ENCODE measurements around the gene BSDC1. TPM values are rescaled to one million over a fixed set of nuclear protein-coding genes. Genes with fewer than 3 reads are reported as not detected.

The BSDC1 gene
- total RNA-seq, 1 experiment from 2014 or later: 44.3 TPM

DNA sequence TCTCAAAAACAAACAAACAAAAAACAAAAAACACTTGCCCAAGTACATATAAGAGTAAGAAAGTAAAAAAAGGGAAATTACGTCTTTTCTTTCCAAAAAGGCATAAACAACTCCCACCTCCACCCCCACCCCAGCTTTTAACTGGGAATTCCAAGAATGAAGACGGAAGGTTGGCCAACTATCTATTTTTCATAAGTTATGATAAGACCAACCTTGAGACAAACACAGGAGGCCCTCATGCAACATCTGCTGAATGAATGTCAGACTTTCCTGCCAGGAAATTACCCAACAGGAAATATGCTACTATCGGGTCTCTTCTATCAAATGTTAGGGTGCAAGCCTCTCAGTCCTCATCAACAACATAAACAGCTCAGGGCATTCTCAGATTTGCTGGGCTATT is 1.9 kb downstream of the BSDC1 start (continued):
- TF ChIP-seq, protein P1, sequence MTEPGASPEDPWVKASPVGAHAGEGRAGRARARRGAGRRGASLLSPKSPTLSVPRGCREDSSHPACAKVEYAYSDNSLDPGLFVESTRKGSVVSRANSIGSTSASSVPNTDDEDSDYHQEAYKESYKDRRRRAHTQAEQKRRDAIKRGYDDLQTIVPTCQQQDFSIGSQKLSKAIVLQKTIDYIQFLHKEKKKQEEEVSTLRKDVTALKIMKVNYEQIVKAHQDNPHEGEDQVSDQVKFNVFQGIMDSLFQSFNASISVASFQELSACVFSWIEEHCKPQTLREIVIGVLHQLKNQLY (CRISPR knock-in tag; IDR thresholded peaks at IDR 0.05): no peak
- no peak for TF ChIP-seq MXD4 (CRISPR knock-in tag; IDR thresholded peaks at IDR 0.05; ENCODE audit: borderline replicate concordance)
- TF ChIP-seq SOX15 (CRISPR knock-in tag; IDR thresholded peaks at IDR 0.05): no peak
- no peak for TF ChIP-seq TEAD4 (CRISPR knock-in tag; IDR thresholded peaks at IDR 0.05)
- TF ChIP-seq, protein P2, sequence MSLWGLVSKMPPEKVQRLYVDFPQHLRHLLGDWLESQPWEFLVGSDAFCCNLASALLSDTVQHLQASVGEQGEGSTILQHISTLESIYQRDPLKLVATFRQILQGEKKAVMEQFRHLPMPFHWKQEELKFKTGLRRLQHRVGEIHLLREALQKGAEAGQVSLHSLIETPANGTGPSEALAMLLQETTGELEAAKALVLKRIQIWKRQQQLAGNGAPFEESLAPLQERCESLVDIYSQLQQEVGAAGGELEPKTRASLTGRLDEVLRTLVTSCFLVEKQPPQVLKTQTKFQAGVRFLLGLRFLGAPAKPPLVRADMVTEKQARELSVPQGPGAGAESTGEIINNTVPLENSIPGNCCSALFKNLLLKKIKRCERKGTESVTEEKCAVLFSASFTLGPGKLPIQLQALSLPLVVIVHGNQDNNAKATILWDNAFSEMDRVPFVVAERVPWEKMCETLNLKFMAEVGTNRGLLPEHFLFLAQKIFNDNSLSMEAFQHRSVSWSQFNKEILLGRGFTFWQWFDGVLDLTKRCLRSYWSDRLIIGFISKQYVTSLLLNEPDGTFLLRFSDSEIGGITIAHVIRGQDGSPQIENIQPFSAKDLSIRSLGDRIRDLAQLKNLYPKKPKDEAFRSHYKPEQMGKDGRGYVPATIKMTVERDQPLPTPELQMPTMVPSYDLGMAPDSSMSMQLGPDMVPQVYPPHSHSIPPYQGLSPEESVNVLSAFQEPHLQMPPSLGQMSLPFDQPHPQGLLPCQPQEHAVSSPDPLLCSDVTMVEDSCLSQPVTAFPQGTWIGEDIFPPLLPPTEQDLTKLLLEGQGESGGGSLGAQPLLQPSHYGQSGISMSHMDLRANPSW (CRISPR knock-in tag; conservative IDR thresholded peaks at IDR 0.05; ENCODE audit: low read depth): no peak

DNA sequence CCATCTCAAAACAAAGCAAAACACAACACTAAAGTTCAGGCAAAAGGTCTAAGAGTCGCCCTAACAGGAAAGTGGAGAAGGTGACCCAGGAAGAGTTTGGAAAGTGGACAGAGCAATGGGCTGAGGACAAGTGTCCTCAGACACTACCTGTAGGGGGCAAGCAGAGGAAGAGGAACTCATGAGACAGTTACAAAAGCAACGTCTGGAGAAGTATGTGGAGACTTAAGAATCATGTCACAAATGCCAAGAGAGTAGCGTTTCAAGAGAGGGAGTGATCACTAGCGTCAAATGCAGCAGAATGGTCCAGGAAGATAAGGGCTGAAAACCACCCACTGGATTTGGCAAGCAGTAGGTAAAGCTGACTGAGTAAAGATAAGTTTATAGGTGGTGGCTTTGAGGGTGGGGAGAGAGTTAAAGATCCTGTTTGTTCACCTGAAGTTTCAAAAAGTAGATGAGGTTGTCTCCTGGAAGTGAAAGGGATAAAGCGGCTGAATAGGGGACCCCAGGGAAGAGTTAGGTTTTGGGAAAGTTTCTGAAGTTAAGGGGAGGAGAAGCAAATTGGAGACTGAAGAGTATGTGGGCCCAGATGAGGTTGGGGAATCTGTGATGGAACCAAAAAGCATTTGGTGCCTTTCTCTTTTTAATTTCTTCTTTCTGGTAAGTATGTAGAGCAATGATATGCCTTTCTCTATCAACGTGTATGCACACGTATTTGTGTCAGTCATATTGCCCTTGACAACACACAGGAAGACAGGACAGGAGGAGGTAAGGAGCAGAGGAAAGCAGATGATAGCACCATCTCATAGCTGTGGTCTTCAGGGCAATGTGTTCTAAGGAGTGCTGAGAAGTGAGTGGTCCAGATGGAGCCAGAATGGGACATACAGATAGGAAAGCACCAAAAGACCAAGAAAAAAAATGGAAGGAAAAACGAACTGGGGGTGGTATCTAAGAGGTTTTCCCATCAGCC is 3.1 kb downstream of the BSDC1 start:
- ChIA-PET CTCF (no interaction called here), POLR2A (no interaction called here)
- H3K27me3 Mint-ChIP-seq (ENCODE audit: low read depth): no peaks in the 10 kb centered on the region
- H3K4me3 Mint-ChIP-seq: no peak overlapping the region
- H3K9me3 Mint-ChIP-seq: peaks cover 3% of the 10 kb centered on the region; the same call in 1 of the 2 replicates
- ATAC-seq (no peak), DNase-seq (ENCODE audit: low spot score) (no peak)
- H3K36me3 Mint-ChIP-seq: peaks cover 9% of the 10 kb centered on the region
- H3K4me1 Mint-ChIP-seq: peaks cover 12% of the 10 kb centered on the region
- H3K27ac Mint-ChIP-seq: no peak overlapping the region
- TF ChIP-seq MYBL2 (CRISPR knock-in tag; IDR thresholded peaks at IDR 0.05) (no peak), RORB (CRISPR knock-in tag; IDR thresholded peaks at IDR 0.05) (no peak), ZBTB21 (CRISPR knock-in tag; IDR thresholded peaks at IDR 0.05; ENCODE audit: borderline replicate concordance) (no peak), IRF2 (CRISPR knock-in tag; IDR thresholded peaks at IDR 0.05; ENCODE audit: borderline replicate concordance, low read depth) (no peak), GABPB1 (CRISPR knock-in tag; IDR thresholded peaks at IDR 0.05) (no peak), NR1H2 (CRISPR knock-in tag; IDR thresholded peaks at IDR 0.05) (no peak), FOXK1 (CRISPR knock-in tag; IDR thresholded peaks at IDR 0.05) (no peak)
- TF ChIP-seq, protein P3, sequence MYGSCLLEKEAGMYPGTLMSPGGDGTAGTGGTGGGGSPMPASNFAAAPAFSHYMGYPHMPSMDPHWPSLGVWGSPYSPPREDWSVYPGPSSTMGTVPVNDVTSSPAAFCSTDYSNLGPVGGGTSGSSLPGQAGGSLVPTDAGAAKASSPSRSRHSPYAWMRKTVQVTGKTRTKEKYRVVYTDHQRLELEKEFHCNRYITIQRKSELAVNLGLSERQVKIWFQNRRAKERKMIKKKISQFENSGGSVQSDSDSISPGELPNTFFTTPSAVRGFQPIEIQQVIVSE (CRISPR knock-in tag; IDR thresholded peaks at IDR 0.05; ENCODE audit: borderline replicate concordance): no peak
- TF ChIP-seq, protein P4, sequence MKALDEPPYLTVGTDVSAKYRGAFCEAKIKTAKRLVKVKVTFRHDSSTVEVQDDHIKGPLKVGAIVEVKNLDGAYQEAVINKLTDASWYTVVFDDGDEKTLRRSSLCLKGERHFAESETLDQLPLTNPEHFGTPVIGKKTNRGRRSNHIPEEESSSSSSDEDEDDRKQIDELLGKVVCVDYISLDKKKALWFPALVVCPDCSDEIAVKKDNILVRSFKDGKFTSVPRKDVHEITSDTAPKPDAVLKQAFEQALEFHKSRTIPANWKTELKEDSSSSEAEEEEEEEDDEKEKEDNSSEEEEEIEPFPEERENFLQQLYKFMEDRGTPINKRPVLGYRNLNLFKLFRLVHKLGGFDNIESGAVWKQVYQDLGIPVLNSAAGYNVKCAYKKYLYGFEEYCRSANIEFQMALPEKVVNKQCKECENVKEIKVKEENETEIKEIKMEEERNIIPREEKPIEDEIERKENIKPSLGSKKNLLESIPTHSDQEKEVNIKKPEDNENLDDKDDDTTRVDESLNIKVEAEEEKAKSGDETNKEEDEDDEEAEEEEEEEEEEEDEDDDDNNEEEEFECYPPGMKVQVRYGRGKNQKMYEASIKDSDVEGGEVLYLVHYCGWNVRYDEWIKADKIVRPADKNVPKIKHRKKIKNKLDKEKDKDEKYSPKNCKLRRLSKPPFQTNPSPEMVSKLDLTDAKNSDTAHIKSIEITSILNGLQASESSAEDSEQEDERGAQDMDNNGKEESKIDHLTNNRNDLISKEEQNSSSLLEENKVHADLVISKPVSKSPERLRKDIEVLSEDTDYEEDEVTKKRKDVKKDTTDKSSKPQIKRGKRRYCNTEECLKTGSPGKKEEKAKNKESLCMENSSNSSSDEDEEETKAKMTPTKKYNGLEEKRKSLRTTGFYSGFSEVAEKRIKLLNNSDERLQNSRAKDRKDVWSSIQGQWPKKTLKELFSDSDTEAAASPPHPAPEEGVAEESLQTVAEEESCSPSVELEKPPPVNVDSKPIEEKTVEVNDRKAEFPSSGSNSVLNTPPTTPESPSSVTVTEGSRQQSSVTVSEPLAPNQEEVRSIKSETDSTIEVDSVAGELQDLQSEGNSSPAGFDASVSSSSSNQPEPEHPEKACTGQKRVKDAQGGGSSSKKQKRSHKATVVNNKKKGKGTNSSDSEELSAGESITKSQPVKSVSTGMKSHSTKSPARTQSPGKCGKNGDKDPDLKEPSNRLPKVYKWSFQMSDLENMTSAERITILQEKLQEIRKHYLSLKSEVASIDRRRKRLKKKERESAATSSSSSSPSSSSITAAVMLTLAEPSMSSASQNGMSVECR (CRISPR knock-in tag; IDR thresholded peaks at IDR 0.05; ENCODE audit: borderline replicate concordance): no peak
- TF ChIP-seq, protein P5, sequence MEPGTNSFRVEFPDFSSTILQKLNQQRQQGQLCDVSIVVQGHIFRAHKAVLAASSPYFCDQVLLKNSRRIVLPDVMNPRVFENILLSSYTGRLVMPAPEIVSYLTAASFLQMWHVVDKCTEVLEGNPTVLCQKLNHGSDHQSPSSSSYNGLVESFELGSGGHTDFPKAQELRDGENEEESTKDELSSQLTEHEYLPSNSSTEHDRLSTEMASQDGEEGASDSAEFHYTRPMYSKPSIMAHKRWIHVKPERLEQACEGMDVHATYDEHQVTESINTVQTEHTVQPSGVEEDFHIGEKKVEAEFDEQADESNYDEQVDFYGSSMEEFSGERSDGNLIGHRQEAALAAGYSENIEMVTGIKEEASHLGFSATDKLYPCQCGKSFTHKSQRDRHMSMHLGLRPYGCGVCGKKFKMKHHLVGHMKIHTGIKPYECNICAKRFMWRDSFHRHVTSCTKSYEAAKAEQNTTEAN (CRISPR knock-in tag; IDR thresholded peaks at IDR 0.05): no peak
- TF ChIP-seq, protein P6, sequence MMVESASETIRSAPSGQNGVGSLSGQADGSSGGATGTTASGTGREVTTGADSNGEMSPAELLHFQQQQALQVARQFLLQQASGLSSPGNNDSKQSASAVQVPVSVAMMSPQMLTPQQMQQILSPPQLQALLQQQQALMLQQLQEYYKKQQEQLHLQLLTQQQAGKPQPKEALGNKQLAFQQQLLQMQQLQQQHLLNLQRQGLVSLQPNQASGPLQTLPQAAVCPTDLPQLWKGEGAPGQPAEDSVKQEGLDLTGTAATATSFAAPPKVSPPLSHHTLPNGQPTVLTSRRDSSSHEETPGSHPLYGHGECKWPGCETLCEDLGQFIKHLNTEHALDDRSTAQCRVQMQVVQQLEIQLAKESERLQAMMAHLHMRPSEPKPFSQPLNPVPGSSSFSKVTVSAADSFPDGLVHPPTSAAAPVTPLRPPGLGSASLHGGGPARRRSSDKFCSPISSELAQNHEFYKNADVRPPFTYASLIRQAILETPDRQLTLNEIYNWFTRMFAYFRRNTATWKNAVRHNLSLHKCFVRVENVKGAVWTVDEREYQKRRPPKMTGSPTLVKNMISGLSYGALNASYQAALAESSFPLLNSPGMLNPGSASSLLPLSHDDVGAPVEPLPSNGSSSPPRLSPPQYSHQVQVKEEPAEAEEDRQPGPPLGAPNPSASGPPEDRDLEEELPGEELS (CRISPR knock-in tag; IDR thresholded peaks at IDR 0.05): no peak
- TF ChIP-seq, protein P7, sequence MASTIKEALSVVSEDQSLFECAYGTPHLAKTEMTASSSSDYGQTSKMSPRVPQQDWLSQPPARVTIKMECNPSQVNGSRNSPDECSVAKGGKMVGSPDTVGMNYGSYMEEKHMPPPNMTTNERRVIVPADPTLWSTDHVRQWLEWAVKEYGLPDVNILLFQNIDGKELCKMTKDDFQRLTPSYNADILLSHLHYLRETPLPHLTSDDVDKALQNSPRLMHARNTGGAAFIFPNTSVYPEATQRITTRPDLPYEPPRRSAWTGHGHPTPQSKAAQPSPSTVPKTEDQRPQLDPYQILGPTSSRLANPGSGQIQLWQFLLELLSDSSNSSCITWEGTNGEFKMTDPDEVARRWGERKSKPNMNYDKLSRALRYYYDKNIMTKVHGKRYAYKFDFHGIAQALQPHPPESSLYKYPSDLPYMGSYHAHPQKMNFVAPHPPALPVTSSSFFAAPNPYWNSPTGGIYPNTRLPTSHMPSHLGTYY (CRISPR knock-in tag; IDR thresholded peaks at IDR 0.05): no peak
- TF ChIP-seq, protein P8, sequence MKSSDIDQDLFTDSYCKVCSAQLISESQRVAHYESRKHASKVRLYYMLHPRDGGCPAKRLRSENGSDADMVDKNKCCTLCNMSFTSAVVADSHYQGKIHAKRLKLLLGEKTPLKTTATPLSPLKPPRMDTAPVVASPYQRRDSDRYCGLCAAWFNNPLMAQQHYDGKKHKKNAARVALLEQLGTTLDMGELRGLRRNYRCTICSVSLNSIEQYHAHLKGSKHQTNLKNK (CRISPR knock-in tag; IDR thresholded peaks at IDR 0.05): no peak
